Heart left ventricle (tissue), 13 donors: ENCODE results near the gene NRROS.

Experiments
- CTCF ChIP-seq, 12 donors: fragments of 200-600 bp; sonication (generic) in 4 of 12; IDR thresholded peaks; one replicate each; pipeline versions ENCODE4 v1.5.0 to v1.8.0; 2018 to 2022; ENCODE audit warnings: antibody characterized with exemption in 12 of 12, mild to moderate bottlenecking in 5 of 12
- POLR2A ChIP-seq, 2 donors: fragments of 450-650 bp; IDR thresholded peaks; one replicate each; pipeline ENCODE4 v1.6.1; 2017; ENCODE audit warnings: antibody characterized with exemption in 2 of 2, mild to moderate bottlenecking in 2 of 2, moderate library complexity in 2 of 2
- donor health status: ischemic (EF 13 %, LVEDD 7.1; RV severe dilation, severe dysfunction).
- donor health status: DM: no; HTN: yes; CAD: no.
- donor health status: DM: no; HTN: no; CAD: no.
- donor health status: ischemic (EF 25% LVEDD 6.9; RV normal size, moderate dysfunction).
- donor health status: ischemic (EF 25% LVEDD 5.7; RV mildly dilated, moderate dysfunction).
- donor health status: ischemic (EF 35%, LVEDD 5.7; RV mildly dilated, moderate dysfunction).
- donor health status: nonischemic (EF 11% LVEDD 7.7; RV severe dilation, severe dysfunction).
- donor health status: DM: yes; HTN: yes; CAD: no.
- donor health status: PGD.
- donor health status: ischemic (EF 29% LVEDD 5.4; RV normal size, mild dysfunction).
- donor health status: nonischemic (EF 23%, LVEDD 6.1; RV moderate dilation, normal function).

DNA sequence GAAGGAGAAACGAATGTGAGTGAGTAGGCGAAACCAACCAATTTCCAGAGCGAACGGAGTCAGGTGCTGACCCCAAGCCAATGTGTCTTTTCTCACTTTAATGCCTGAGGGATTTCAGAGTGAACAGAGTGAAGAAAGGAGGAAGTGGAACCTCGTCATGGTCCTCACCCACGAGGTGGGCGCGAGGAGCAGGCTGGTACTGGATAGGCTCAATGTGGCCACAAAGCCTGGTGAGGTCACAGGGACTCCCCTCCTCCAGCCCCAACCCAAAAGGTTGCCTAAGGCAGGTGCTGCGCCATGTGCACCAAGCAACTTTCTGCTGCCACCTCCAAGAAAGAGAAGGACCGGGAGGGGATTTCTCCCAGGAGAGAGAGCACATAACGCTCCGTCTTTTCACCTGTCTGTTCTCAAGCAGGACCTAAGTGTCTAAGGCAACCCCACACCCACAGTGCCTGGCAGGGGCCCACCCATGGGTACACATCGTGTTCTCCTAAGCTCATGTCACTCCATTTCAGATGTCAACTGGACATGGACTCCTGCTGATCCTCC lies 3.8 kb downstream of the NRROS start:
- TF ChIP-seq CTCF (IDR thresholded peaks at IDR 0.05) (no peak), POLR2A (IDR thresholded peaks at IDR 0.05) (no peak)
